Measurements from ENCODE around the gene CCDC192.

Gene CCDC192

GRCh38 chr5:127872494-127872893 is 169.3 kb downstream of the CCDC192 start:
- Mint-ChIP-seq H3K4me1 (ENCODE audit: low read depth) (no peaks in the 10 kb centered on the region), H3K36me3 (ENCODE audit: low read depth) (no peaks in the 10 kb centered on the region), H3K4me3 (no peak overlapping the region), H3K27ac (no peak overlapping the region), H3K9me3 (no peaks in the 10 kb centered on the region), H3K27me3 (peaks cover 6% of the 10 kb centered on the region)
- no peak for DNase-seq

- no peak overlapping the region for H3K27ac Mint-ChIP-seq
- peaks cover 4% of the 10 kb centered on the region for H3K27me3 Mint-ChIP-seq
- DNase-seq = peak; percentile 34
- H3K36me3 Mint-ChIP-seq (ENCODE audit: low read depth) = no peaks in the 10 kb centered on the region
- H3K4me3 Mint-ChIP-seq = no peak overlapping the region
- no peaks in the 10 kb centered on the region for H3K4me1 Mint-ChIP-seq (ENCODE audit: low read depth)
- H3K9me3 Mint-ChIP-seq = no peaks in the 10 kb centered on the region
Observed at GRCh38 chr5:127875235-127876021, 172.2 kb downstream of the CCDC192 start.

GRCh38 chr5:127876384-127876783 is 173.2 kb downstream of the CCDC192 start:
- H3K36me3 Mint-ChIP-seq (ENCODE audit: low read depth) = no peaks in the 10 kb centered on the region
- no peak overlapping the region for H3K4me3 Mint-ChIP-seq
- H3K4me1 Mint-ChIP-seq (ENCODE audit: low read depth) = no peaks in the 10 kb centered on the region
- peaks cover 4% of the 10 kb centered on the region for H3K27me3 Mint-ChIP-seq
- H3K27ac Mint-ChIP-seq = no peak overlapping the region
- H3K9me3 Mint-ChIP-seq = no peaks in the 10 kb centered on the region
- no peak for DNase-seq

- Mint-ChIP-seq H3K4me1 (ENCODE audit: low read depth) (no peaks in the 10 kb centered on the region), H3K4me3 (no peak overlapping the region), H3K9me3 (no peaks in the 10 kb centered on the region), H3K27ac (no peak overlapping the region), H3K36me3 (ENCODE audit: low read depth) (no peaks in the 10 kb centered on the region), H3K27me3 (peaks cover 4% of the 10 kb centered on the region)
- no peak for DNase-seq
Observed at GRCh38 chr5:127878174-127878750, 175.1 kb downstream of the CCDC192 start.

GRCh38 chr5:127884416-127884815 is 181.2 kb downstream of the CCDC192 start:
- no peaks in the 10 kb centered on the region for H3K4me1 Mint-ChIP-seq (ENCODE audit: low read depth)
- H3K9me3 Mint-ChIP-seq = no peaks in the 10 kb centered on the region
- H3K36me3 Mint-ChIP-seq (ENCODE audit: low read depth) = no peaks in the 10 kb centered on the region
- no peak overlapping the region for H3K27ac Mint-ChIP-seq
- H3K27me3 Mint-ChIP-seq = no peaks in the 10 kb centered on the region
- no peak overlapping the region for H3K4me3 Mint-ChIP-seq
- DNase-seq = no peak

- Mint-ChIP-seq H3K9me3 (no peaks in the 10 kb centered on the region), H3K36me3 (ENCODE audit: low read depth) (no peaks in the 10 kb centered on the region), H3K27ac (no peak overlapping the region), H3K27me3 (no peaks in the 10 kb centered on the region), H3K4me3 (no peak overlapping the region), H3K4me1 (ENCODE audit: low read depth) (no peaks in the 10 kb centered on the region)
- no peak for DNase-seq
Observed at GRCh38 chr5:127885176-127885575, 182.0 kb downstream of the CCDC192 start.

- Mint-ChIP-seq H3K4me1 (ENCODE audit: low read depth) (no peaks in the 10 kb centered on the region), H3K9me3 (no peaks in the 10 kb centered on the region), H3K27ac (no peak overlapping the region), H3K4me3 (no peak overlapping the region), H3K36me3 (ENCODE audit: low read depth) (no peaks in the 10 kb centered on the region), H3K27me3 (no peaks in the 10 kb centered on the region)
- DNase-seq = no peak
Observed at GRCh38 chr5:127886081-127886480, 182.9 kb downstream of the CCDC192 start.

GRCh38 chr5:127887282-127887681 is 184.1 kb downstream of the CCDC192 start:
- H3K4me3 Mint-ChIP-seq = no peak overlapping the region
- no peaks in the 10 kb centered on the region for H3K27me3 Mint-ChIP-seq
- no peaks in the 10 kb centered on the region for H3K9me3 Mint-ChIP-seq
- H3K36me3 Mint-ChIP-seq (ENCODE audit: low read depth) = no peaks in the 10 kb centered on the region
- H3K4me1 Mint-ChIP-seq (ENCODE audit: low read depth) = peaks cover 2% of the 10 kb centered on the region
- no peak overlapping the region for H3K27ac Mint-ChIP-seq
- DNase-seq = no peak

- H3K4me3 Mint-ChIP-seq = no peak overlapping the region
- H3K27ac Mint-ChIP-seq = no peak overlapping the region
- H3K36me3 Mint-ChIP-seq (ENCODE audit: low read depth) = no peaks in the 10 kb centered on the region
- no peaks in the 10 kb centered on the region for H3K27me3 Mint-ChIP-seq
- DNase-seq = no peak
- no peaks in the 10 kb centered on the region for H3K9me3 Mint-ChIP-seq
- H3K4me1 Mint-ChIP-seq (ENCODE audit: low read depth) = peaks cover 9% of the 10 kb centered on the region
Observed at GRCh38 chr5:127891942-127892341, 188.8 kb downstream of the CCDC192 start.

GRCh38 chr5:127892467-127893207 is 189.4 kb downstream of the CCDC192 start:
- Mint-ChIP-seq H3K4me3 (no peak overlapping the region), H3K36me3 (ENCODE audit: low read depth) (no peaks in the 10 kb centered on the region), H3K4me1 (ENCODE audit: low read depth) (peaks cover 9% of the 10 kb centered on the region)

GRCh38 chr5:127893232-127893631 is 190.0 kb downstream of the CCDC192 start:
- peaks cover 9% of the 10 kb centered on the region for H3K4me1 Mint-ChIP-seq (ENCODE audit: low read depth)

More at GRCh38 chr5:127892467-127893207, 189.4 kb downstream of the CCDC192 start:
- no peaks in the 10 kb centered on the region for H3K9me3 Mint-ChIP-seq
- no peak for DNase-seq
- H3K27ac Mint-ChIP-seq = no peak overlapping the region
- H3K27me3 Mint-ChIP-seq = no peaks in the 10 kb centered on the region

GRCh38 chr5:127894461-127894860 is 191.3 kb downstream of the CCDC192 start:
- H3K36me3 Mint-ChIP-seq (ENCODE audit: low read depth) = no peaks in the 10 kb centered on the region
- no peaks in the 10 kb centered on the region for H3K27me3 Mint-ChIP-seq
- H3K4me1 Mint-ChIP-seq (ENCODE audit: low read depth) = peaks cover 18% of the 10 kb centered on the region
- H3K27ac Mint-ChIP-seq = no peak overlapping the region
- no peak overlapping the region for H3K4me3 Mint-ChIP-seq
- no peaks in the 10 kb centered on the region for H3K9me3 Mint-ChIP-seq
- no peak for DNase-seq

More at GRCh38 chr5:127893232-127893631, 190.0 kb downstream of the CCDC192 start:
- DNase-seq = no peak
- Mint-ChIP-seq H3K36me3 (ENCODE audit: low read depth) (no peaks in the 10 kb centered on the region), H3K4me3 (no peak overlapping the region), H3K9me3 (no peaks in the 10 kb centered on the region), H3K27ac (no peak overlapping the region), H3K27me3 (no peaks in the 10 kb centered on the region)

GRCh38 chr5:127898551-127899213 is 195.5 kb downstream of the CCDC192 start:
- Mint-ChIP-seq H3K27me3 (no peaks in the 10 kb centered on the region), H3K36me3 (ENCODE audit: low read depth) (no peaks in the 10 kb centered on the region), H3K4me1 (ENCODE audit: low read depth) (peaks cover 9% of the 10 kb centered on the region), H3K27ac (peak overlapping the region; percentile 19), H3K4me3 (no peak overlapping the region), H3K9me3 (no peaks in the 10 kb centered on the region)
- no peak for DNase-seq

GRCh38 chr5:127899214-127899610 is 196.0 kb downstream of the CCDC192 start:
- Mint-ChIP-seq H3K36me3 (ENCODE audit: low read depth) (no peaks in the 10 kb centered on the region), H3K27me3 (no peaks in the 10 kb centered on the region), H3K27ac (no peak overlapping the region), H3K4me1 (ENCODE audit: low read depth) (peaks cover 9% of the 10 kb centered on the region), H3K9me3 (no peaks in the 10 kb centered on the region), H3K4me3 (no peak overlapping the region)
- DNase-seq = no peak

Measured in activated T-cell treated with anti-CD3 and anti-CD28 coated beads, Interleukin-2, amount 50 U/mL, for 24 hours (primary cell).